ENCODE measurements around the gene C1QB. TPM values are rescaled to one million over a fixed set of nuclear protein-coding genes. Genes with fewer than 3 reads are reported as not detected.
A peak's percentile ranks its signal among the peaks of the same experiment; 100 is the strongest.

C1QB gene
- total and polyA plus RNA-seq, 11 donors: 16.6 to 667 (median 77.4) TPM

DNA sequence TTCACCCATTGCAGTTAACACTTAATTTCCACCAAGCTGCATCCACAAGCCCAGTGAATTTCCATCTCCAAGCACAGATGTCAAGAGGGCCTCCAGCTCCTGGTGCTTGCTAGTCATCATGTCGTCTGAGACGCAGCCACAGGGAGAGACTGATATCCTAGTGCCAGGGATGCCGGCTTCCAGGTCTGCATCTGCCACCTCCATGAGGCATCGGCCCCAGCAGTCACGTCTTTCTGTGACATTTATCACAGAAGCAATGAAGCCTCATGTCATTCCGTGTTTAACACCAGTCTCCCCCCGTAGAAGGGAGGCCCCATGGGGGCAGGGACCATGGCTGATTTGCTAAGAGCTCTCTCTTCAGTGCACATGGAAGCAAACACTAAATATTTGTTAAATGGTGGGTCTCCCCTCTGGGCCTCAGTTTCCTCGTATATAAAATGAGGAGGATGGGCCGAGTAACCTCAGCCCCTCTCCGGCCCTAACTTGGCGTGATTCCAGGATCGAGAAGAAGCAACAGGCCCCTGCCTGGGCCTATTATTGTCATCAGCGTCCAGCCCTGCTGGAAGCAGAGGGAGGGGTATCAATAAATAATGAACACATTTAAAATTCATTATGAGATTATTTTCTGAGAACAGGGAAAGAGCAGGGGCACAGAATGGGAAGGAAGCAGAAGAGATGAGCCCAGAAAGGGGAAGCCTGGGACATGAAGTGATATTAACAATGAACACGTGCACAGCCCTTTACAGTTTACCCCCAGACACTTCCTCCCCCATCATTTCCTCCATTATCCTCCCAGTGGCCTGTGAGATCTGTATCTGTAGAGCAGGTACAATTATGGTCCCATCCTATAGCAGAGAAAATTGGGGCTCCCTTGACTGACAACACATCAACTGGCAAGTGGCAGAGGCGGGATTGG is 837 bp upstream of the C1QB start:
- Histone ChIP-seq H3K9me3 (no peaks in the 10 kb centered on the region), H3K4me3 (no peak overlapping the region), H3K4me1 (peaks cover 0 to 10% (median 0%) of the 10 kb centered on the region in 12 donors), H3K36me3 (peaks cover 0 to 9% (median 0%) of the 10 kb centered on the region in 9 donors), H3K27me3 (peaks cover 0 to 51% (median 5%) of the 10 kb centered on the region in 9 donors), H3K27ac (peak overlapping the region in 1 of 12 donors; percentile 83)
- 62 to 64% (median 63%) methylated on average over 14 to 15 of the region's 15 CpGs for WGBS, 4 donors
- no peak for DNase-seq
- TF ChIP-seq, protein P1, sequence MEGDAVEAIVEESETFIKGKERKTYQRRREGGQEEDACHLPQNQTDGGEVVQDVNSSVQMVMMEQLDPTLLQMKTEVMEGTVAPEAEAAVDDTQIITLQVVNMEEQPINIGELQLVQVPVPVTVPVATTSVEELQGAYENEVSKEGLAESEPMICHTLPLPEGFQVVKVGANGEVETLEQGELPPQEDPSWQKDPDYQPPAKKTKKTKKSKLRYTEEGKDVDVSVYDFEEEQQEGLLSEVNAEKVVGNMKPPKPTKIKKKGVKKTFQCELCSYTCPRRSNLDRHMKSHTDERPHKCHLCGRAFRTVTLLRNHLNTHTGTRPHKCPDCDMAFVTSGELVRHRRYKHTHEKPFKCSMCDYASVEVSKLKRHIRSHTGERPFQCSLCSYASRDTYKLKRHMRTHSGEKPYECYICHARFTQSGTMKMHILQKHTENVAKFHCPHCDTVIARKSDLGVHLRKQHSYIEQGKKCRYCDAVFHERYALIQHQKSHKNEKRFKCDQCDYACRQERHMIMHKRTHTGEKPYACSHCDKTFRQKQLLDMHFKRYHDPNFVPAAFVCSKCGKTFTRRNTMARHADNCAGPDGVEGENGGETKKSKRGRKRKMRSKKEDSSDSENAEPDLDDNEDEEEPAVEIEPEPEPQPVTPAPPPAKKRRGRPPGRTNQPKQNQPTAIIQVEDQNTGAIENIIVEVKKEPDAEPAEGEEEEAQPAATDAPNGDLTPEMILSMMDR (IDR thresholded peaks at IDR 0.05): no peak
- no peak for TF ChIP-seq POLR2A (IDR thresholded peaks at IDR 0.05)
- intact Hi-C loops (cut with DNase I): no loop called here
- peak in 3 of 4 donors; percentile 47 to 62 (median 57) for ATAC-seq

DNA sequence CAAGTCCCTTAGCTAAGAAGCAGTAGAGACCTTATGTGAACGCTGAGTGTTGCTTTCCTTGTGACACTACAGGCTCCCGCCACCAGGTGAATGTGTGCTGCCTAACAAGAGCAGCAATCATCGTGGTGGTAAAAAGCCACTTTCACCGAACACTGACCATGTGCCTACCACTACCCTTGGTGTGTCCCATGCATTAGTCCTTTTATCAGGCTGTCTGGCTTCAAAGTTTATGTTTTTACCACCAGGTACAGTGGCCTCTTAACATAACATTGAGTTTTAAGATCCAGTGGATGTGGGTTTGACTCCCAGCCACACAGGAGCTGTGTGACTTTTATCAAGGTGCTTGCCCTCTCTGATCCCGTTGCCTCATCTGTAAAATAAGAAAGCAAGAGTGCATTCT is 1.7 kb downstream of the C1QB start:
- Histone ChIP-seq H3K27me3 (peaks cover 0 to 56% (median 5%) of the 10 kb centered on the region in 9 donors), H3K27ac (peak overlapping the region in 1 of 12 donors; percentile 84), H3K36me3 (peaks cover 0 to 5% (median 0%) of the 10 kb centered on the region in 9 donors), H3K4me3 (peak overlapping the region in 9 of 12 donors; percentile 4 to 63 (median 39)), H3K9me3 (no peaks in the 10 kb centered on the region), H3K4me1 (peaks cover 0 to 10% (median 0%) of the 10 kb centered on the region in 12 donors)
- 49 to 69% (median 60%) methylated on average over 5 of the region's 5 CpGs for WGBS, 4 donors
- TF ChIP-seq, protein P1 (IDR thresholded peaks at IDR 0.05): no peak
- TF ChIP-seq POLR2A (IDR thresholded peaks at IDR 0.05): no peak
- intact Hi-C loops (cut with DNase I): no loop called here
- DNase-seq: no peak
- no peak for ATAC-seq

DNA sequence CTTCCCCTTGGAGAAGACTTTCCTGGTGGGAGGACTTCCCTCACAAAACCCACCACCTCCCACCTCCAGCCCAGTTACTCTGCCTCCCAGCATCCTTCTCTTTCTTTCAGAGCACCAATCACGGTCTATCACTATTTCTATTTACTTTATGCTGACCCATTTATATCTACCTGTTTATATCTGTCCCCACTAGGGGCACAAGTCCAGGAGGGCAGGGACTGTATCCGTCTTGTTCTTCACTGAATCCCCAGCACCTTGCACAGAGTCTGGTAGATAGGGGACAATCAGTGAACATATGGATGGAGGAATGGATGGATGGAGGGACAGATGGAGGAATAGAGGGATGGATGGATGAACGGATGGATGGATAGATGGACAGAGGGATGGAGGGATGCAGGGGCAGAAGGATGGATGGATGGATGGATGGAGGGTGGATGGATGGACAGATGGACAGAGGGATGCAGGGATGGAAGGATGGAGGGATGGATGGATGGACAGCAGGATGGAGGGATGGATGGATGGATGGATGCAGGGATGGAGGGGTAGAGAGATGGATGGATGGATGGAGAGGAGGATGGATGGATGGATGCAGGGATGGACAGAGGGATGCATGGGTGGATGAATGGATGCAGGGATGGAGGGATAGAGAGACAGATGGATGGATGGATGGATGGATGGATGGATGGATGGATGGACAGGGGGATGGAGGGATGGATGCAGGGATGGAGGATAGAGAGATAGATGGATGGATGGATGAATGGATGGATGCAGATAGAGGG is 5.5 kb downstream of the C1QB start:
- DNase-seq (peak in 1 of 5 donors; percentile 7), ATAC-seq (no peak)
- TF ChIP-seq, protein P1 (IDR thresholded peaks at IDR 0.05): no peak
- no peak for TF ChIP-seq POLR2A (IDR thresholded peaks at IDR 0.05)
- Histone ChIP-seq H3K36me3 (peaks cover 0 to 19% (median 0%) of the 10 kb centered on the region in 9 donors), H3K4me3 (peak overlapping the region in 1 of 12 donors; percentile 63), H3K4me1 (no peaks in the 10 kb centered on the region), H3K27ac (no peak overlapping the region), H3K27me3 (peaks cover 0 to 39% (median 3%) of the 10 kb centered on the region in 9 donors), H3K9me3 (no peaks in the 10 kb centered on the region)
- intact Hi-C loops (cut with DNase I): no loop called here
- WGBS, 4 donors: 63 to 78% (median 69%) methylated on average over 3 of the region's 3 CpGs

All from heart left ventricle (tissue), 16 donors.